Endodermal cell (in vitro differentiated cells): ENCODE data around the gene FBXO38. TPM values are rescaled to one million over a fixed set of nuclear protein-coding genes. Genes with fewer than 3 reads are reported as not detected.
A peak's percentile ranks its signal among the peaks of the same experiment; 100 is the strongest.

Experiments
- DNase-seq: peaks from one replicate; pipeline ENCODE4 v3.0.0-alpha.2; 2017
- H3K27ac ChIP-seq: 2 replicates; pipeline ENCODE4 v1.5.1; 2013; ENCODE audit warnings: mild to moderate bottlenecking, low read depth, low read length, moderate library complexity
- H3K27me3 ChIP-seq: 2 replicates; pipeline ENCODE4 v1.6.1; 2013; ENCODE audit warnings: mild to moderate bottlenecking, low read length, moderate library complexity; ENCODE audit not compliant: insufficient read depth, control insufficient read depth, poor library complexity, severe bottlenecking
- H3K36me3 ChIP-seq: 2 replicates; pipeline ENCODE4 v1.7.0; 2013; ENCODE audit warnings: mild to moderate bottlenecking, low read length, moderate library complexity; ENCODE audit not compliant: control insufficient read depth, insufficient read depth
- H3K4me1 ChIP-seq: one replicate; pipeline ENCODE4 v1.7.0; 2013; ENCODE audit warnings: low read length; ENCODE audit not compliant: control insufficient read depth, insufficient read depth
- H3K4me3 ChIP-seq: 2 replicates; pipeline ENCODE4 v1.5.1; 2013; ENCODE audit warnings: mild to moderate bottlenecking, low read length, moderate library complexity
- H3K9ac ChIP-seq: 2 replicates; pipeline ENCODE4 v1.6.1; 2013; ENCODE audit warnings: mild to moderate bottlenecking, low read length, moderate library complexity; ENCODE audit not compliant: poor library complexity, severe bottlenecking; ENCODE audit errors: extremely low read depth
- H3K9me3 ChIP-seq: 2 replicates; pipeline ENCODE4 v1.6.1; 2013; ENCODE audit warnings: mild to moderate bottlenecking, low read length, moderate library complexity; ENCODE audit not compliant: control insufficient read depth
- H3K27ac Mint-ChIP-seq: 2 replicates; pipeline ENCODE4 v1.8.0; 2020; ENCODE audit warnings: mixed read lengths
- H3K27me3 Mint-ChIP-seq: 2 replicates; pipeline ENCODE4 v1.8.0; 2021; ENCODE audit warnings: mild to moderate bottlenecking, mixed read lengths; ENCODE audit not compliant: insufficient read depth
- H3K36me3 Mint-ChIP-seq: 2 replicates; pipeline ENCODE4 v1.8.0; 2020; ENCODE audit warnings: low read depth, mixed read lengths
- H3K4me1 Mint-ChIP-seq: 2 replicates; pipeline ENCODE4 v1.8.0; 2020; ENCODE audit warnings: mixed read lengths
- H3K4me3 Mint-ChIP-seq: 2 replicates; pipeline ENCODE4 v1.8.0; 2020; ENCODE audit warnings: mild to moderate bottlenecking, moderate library complexity, mixed read lengths
- H3K9me3 Mint-ChIP-seq: 2 replicates; pipeline ENCODE4 v1.8.0; 2020; ENCODE audit warnings: mild to moderate bottlenecking, mixed read lengths
- WGBS, 2 experiments: methylation state at CpG; one replicate each; pipeline versions ENCODE4 v1.1.5 to v1.1.7; 2013; ENCODE audit warnings: missing lambda C conversion rate in 2 of 2, mixed read lengths in 1 of 2; ENCODE audit not compliant: insufficient coverage in 1 of 2, insufficient read length in 1 of 2; 5-methylcytosine and 5-hydroxymethylcytosine counted together
- total RNA-seq, 2 donors: library from RNA; stranded (reverse); fragmentation: NEBNext Ultra II Directional in 1 of 2; extraction: Animal tissue kit (Norgen Biotek cat#: 25700) in 1 of 2; gene quantifications; 2 replicates in 1 of 2; 3 replicates in 1 of 2; pipeline ENCODE4 v1.2.1, GENCODE V29; 2021
- TF ChIP-seq, protein P1 (sequence below): fragments of 200-600 bp; sonication (generic); conservative IDR thresholded peaks from 2 replicates; pipeline ENCODE4 v1.5.0; 2021; ENCODE audit warnings: antibody characterized with exemption, mild to moderate bottlenecking

Gene FBXO38
- total RNA-seq, 2 donors from 2014 or later = 45.4 to 49.7 TPM

DNA sequence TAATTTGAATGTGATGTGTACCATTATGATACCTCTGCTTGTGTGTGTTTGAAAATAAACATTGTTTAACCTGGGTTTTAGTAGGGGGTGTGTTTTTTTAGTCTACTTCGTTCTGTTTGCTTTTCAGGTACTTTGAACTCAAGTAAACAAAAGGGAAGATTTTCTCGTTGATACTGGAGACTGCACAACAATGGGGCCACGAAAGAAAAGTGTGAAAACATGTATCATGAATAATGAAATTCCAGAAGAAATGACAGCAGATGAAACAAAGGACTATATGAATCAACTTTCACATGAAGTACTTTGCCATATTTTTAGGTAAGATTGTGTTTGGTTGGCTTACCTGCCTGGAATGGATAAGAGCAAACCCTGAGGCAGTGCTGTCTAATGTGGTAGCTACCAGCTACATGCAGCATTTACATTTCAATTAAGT lies 10.8 kb downstream of the FBXO38 start:
- Histone ChIP-seq H3K27ac (no peak overlapping the region), H3K4me3 (no peak overlapping the region), H3K9me3 (no peaks in the 10 kb centered on the region), H3K36me3 (peaks cover 32% of the 10 kb centered on the region), H3K9ac (no peak overlapping the region), H3K4me1 (peaks cover 22% of the 10 kb centered on the region), H3K27me3 (no peaks in the 10 kb centered on the region)
- H3K27me3 Mint-ChIP-seq = no peaks in the 10 kb centered on the region
- peak overlapping the region; percentile 67 for H3K27ac Mint-ChIP-seq
- WGBS, 2 experiments = 71 to 73% methylated on average over 3 of the region's 3 CpGs
- no peaks in the 10 kb centered on the region for H3K9me3 Mint-ChIP-seq
- H3K36me3 Mint-ChIP-seq = peaks cover 17% of the 10 kb centered on the region
- TF ChIP-seq, protein P1, sequence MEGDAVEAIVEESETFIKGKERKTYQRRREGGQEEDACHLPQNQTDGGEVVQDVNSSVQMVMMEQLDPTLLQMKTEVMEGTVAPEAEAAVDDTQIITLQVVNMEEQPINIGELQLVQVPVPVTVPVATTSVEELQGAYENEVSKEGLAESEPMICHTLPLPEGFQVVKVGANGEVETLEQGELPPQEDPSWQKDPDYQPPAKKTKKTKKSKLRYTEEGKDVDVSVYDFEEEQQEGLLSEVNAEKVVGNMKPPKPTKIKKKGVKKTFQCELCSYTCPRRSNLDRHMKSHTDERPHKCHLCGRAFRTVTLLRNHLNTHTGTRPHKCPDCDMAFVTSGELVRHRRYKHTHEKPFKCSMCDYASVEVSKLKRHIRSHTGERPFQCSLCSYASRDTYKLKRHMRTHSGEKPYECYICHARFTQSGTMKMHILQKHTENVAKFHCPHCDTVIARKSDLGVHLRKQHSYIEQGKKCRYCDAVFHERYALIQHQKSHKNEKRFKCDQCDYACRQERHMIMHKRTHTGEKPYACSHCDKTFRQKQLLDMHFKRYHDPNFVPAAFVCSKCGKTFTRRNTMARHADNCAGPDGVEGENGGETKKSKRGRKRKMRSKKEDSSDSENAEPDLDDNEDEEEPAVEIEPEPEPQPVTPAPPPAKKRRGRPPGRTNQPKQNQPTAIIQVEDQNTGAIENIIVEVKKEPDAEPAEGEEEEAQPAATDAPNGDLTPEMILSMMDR = no peak
- H3K4me1 Mint-ChIP-seq = peaks cover 62% of the 10 kb centered on the region
- no peak for DNase-seq
- H3K4me3 Mint-ChIP-seq = no peak overlapping the region

DNA sequence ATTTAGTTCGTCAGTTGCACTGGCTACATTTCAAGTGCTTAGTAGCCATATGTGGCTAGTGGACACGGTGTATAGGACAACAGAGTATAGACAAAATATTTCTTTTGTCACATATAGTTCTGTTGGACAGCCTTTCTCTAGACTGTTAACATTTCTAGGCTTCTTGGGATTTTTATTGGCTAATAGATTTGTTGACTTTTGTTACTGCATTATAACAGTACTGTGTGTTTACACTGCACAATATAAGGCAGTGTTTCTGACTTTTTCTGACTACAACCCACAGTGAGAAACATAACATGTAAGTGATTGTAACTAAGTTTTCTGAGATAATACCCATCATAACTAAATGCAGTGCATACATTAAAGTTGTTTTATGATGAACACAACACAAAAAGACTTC lies 11.3 kb downstream of the FBXO38 start:
- peaks cover 62% of the 10 kb centered on the region for H3K4me1 Mint-ChIP-seq
- no peak overlapping the region for H3K27ac ChIP-seq
- H3K9me3 Mint-ChIP-seq = no peaks in the 10 kb centered on the region
- TF ChIP-seq, protein P1 = no peak
- H3K36me3 ChIP-seq = peaks cover 37% of the 10 kb centered on the region
- no peaks in the 10 kb centered on the region for H3K9me3 ChIP-seq
- no peak for DNase-seq
- H3K4me3 Mint-ChIP-seq = no peak overlapping the region
- no peaks in the 10 kb centered on the region for H3K27me3 ChIP-seq
- 94 to 100% methylated on average over 2 of the region's 2 CpGs for WGBS, 2 experiments
- H3K9ac ChIP-seq = no peak overlapping the region
- H3K27ac Mint-ChIP-seq = no peak overlapping the region
- H3K4me1 ChIP-seq = peaks cover 22% of the 10 kb centered on the region
- H3K36me3 Mint-ChIP-seq = peaks cover 20% of the 10 kb centered on the region
- H3K4me3 ChIP-seq = no peak overlapping the region
- H3K27me3 Mint-ChIP-seq = no peaks in the 10 kb centered on the region

DNA sequence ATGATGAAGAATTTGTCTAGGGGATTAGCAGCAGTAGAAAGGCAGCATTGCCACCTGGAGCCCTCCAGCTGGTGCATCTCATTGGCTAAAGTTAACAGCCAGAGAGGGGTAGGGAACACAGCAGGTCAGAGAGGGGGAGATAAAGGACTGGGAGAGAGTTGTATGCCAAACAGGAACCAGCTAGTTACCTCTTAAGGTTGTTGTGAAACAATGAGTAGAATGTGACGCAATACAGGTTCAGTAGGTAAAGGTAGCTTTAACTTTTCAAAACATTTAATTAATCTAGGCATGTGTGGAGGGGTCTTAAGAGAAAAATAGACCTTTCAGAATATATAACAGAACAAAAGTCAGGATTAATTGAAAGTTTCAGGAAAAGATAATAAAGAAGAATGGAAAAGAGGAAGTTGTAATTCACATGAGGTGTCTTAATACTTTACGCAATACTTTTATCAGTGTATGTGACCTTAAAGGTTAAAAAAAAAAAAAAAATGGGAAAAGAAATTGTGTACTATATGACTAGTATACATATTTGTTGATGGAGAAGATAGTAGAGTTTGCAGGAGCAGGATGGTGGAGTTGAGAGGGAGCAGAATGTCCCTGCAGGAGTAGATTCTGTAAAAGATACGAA lies 14.3 kb downstream of the FBXO38 start:
- no peaks in the 10 kb centered on the region for H3K9me3 Mint-ChIP-seq
- Histone ChIP-seq H3K4me1 (peaks cover 18% of the 10 kb centered on the region), H3K27me3 (no peaks in the 10 kb centered on the region), H3K9me3 (no peaks in the 10 kb centered on the region), H3K9ac (peak overlapping the region; percentile 39), H3K36me3 (peaks cover 67% of the 10 kb centered on the region), H3K4me3 (peak overlapping the region; percentile 9), H3K27ac (no peak overlapping the region)
- peaks cover 45% of the 10 kb centered on the region for H3K36me3 Mint-ChIP-seq
- DNase-seq = peak; percentile 91
- H3K27me3 Mint-ChIP-seq = no peaks in the 10 kb centered on the region
- TF ChIP-seq, protein P1 = no peak
- peak overlapping the region; percentile 71 for H3K27ac Mint-ChIP-seq
- 77 to 100% methylated on average over 1 to 3 of the region's 3 CpGs for WGBS, 2 experiments
- peaks cover 38% of the 10 kb centered on the region for H3K4me1 Mint-ChIP-seq
- no peak overlapping the region for H3K4me3 Mint-ChIP-seq
